GM18502 (cell line): Measurements from ENCODE around the gene MTERF1.
A peak's percentile ranks its signal among the peaks of the same experiment; 100 is the strongest.
"Not testable (repeated sequence)": the region's sequence is repeated elsewhere in the genome, so short reads cannot be mapped to it uniquely, and the experiment has no call there.

Experiments used
- ATAC-seq: cut with Tn5 transposase; IDR thresholded peaks from one replicate; pipeline ENCODE4 v1.9.1; 2021; ENCODE audit warnings: mild to moderate bottlenecking; ENCODE audit not compliant: unreplicated experiment, poor library complexity

MTERF1 gene

GRCh38 chr7:91880413-91881241, at the start of gene MTERF1:
Gene MTERF1, minus strand, starts transcription at chr7:91880702. Its CDS starts 619 bp downstream, at chr7:91880083.
- peak; percentile 97 for ATAC-seq

GRCh38 chr7:91929463-91929862, 49.0 kb upstream of the MTERF1 start:
- ATAC-seq: peak; percentile 94

GRCh38 chr7:91927912-91928311, 47.4 kb upstream of the MTERF1 start:
- ATAC-seq: no peak

- no peak for ATAC-seq
Observed at GRCh38 chr7:91922857-91923256, 42.4 kb upstream of the MTERF1 start.

- ATAC-seq: no peak
Observed at GRCh38 chr7:91918356-91918755, 37.9 kb upstream of the MTERF1 start.

GRCh38 chr7:91916051-91916440, 35.5 kb upstream of the MTERF1 start:
- no peak for ATAC-seq

GRCh38 chr7:91915401-91916050, 35.0 kb upstream of the MTERF1 start:
- ATAC-seq: no peak

GRCh38 chr7:91913612-91914011, 33.1 kb upstream of the MTERF1 start:
- ATAC-seq: no peak

GRCh38 chr7:91912494-91912893, 32.0 kb upstream of the MTERF1 start:
- no peak for ATAC-seq

- no peak for ATAC-seq
Observed at GRCh38 chr7:91911121-91911520, 30.6 kb upstream of the MTERF1 start.

GRCh38 chr7:91910171-91910570, 29.7 kb upstream of the MTERF1 start:
- no peak for ATAC-seq

GRCh38 chr7:91899563-91899962, 19.1 kb upstream of the MTERF1 start:
- ATAC-seq: no peak

GRCh38 chr7:91898240-91898992, 17.9 kb upstream of the MTERF1 start:
- no peak for ATAC-seq

GRCh38 chr7:91894781-91895480, 14.4 kb upstream of the MTERF1 start:
- no peak for ATAC-seq

GRCh38 chr7:91893699-91894098, 13.2 kb upstream of the MTERF1 start:
- not testable (repeated sequence) for ATAC-seq

- no peak for ATAC-seq
Observed at GRCh38 chr7:91892821-91893340, 12.4 kb upstream of the MTERF1 start.

GRCh38 chr7:91892099-91892705, 11.7 kb upstream of the MTERF1 start:
- no peak for ATAC-seq

- not testable (repeated sequence) for ATAC-seq
Observed at GRCh38 chr7:91888271-91889175, 8.0 kb upstream of the MTERF1 start.
